GM18498 (cell line): ENCODE measurements around the gene OR4N5.

Experiments
- ATAC-seq: cut with Tn5 transposase; IDR thresholded peaks from one replicate; pipeline ENCODE4 v1.9.1; 2021; ENCODE audit warnings: mild to moderate bottlenecking, moderate library complexity; ENCODE audit not compliant: unreplicated experiment

The OR4N5 gene

GRCh38 chr14:20194101-20194500 is 55.5 kb downstream of the OR4N5 start:
- ATAC-seq, result no peak
